GM18526 (cell line): ENCODE results near the gene GRAMD2B.

Experiments
- POLR2A ChIP-seq: IDR thresholded peaks from 3 replicates; pipeline ENCODE4 v1.6.1; 2011; ENCODE audit not compliant: insufficient read length; ENCODE audit errors: extremely low read depth

The GRAMD2B gene

GRCh38 chr5:126422994-126423788 is at the start of gene GRAMD2B:
Gene GRAMD2B, plus strand, starts transcription at chr5:126423409. Its CDS starts 198 bp downstream, at chr5:126423607.
- TF ChIP-seq POLR2A: peak; percentile 55

GRCh38 chr5:126374109-126374416 is 49.1 kb upstream of the GRAMD2B start:
- no peak for TF ChIP-seq POLR2A

- TF ChIP-seq POLR2A: no peak
These were observed 46.8 kb upstream of the GRAMD2B start for GRCh38 chr5:126376443-126376842.

GRCh38 chr5:126377424-126377823 is 45.8 kb upstream of the GRAMD2B start:
- TF ChIP-seq POLR2A: no peak

GRCh38 chr5:126383246-126383645 is 40.0 kb upstream of the GRAMD2B start:
- no peak for TF ChIP-seq POLR2A

GRCh38 chr5:126383776-126384175 is 39.4 kb upstream of the GRAMD2B start:
- TF ChIP-seq POLR2A: no peak

GRCh38 chr5:126384985-126385384 is 38.2 kb upstream of the GRAMD2B start:
- no peak for TF ChIP-seq POLR2A

GRCh38 chr5:126385524-126386502 is 37.4 kb upstream of the GRAMD2B start:
- no peak for TF ChIP-seq POLR2A

GRCh38 chr5:126389179-126389578 is 34.0 kb upstream of the GRAMD2B start:
- TF ChIP-seq POLR2A: no peak

- no peak for TF ChIP-seq POLR2A
These were observed 33.2 kb upstream of the GRAMD2B start for GRCh38 chr5:126390051-126390450.

- no peak for TF ChIP-seq POLR2A
These were observed 31.8 kb upstream of the GRAMD2B start for GRCh38 chr5:126391386-126391785.

GRCh38 chr5:126394211-126394788 is 28.9 kb upstream of the GRAMD2B start:
- TF ChIP-seq POLR2A: no peak

GRCh38 chr5:126395198-126395597 is 28.0 kb upstream of the GRAMD2B start:
- TF ChIP-seq POLR2A: no peak

GRCh38 chr5:126395605-126396004 is 27.6 kb upstream of the GRAMD2B start:
- TF ChIP-seq POLR2A: no peak

- no peak for TF ChIP-seq POLR2A
These were observed 24.4 kb upstream of the GRAMD2B start for GRCh38 chr5:126398791-126399190.
